Endothelial cell of umbilical vein (primary cell): ENCODE measurements around the gene TRIM22. TPM values are rescaled to one million over a fixed set of nuclear protein-coding genes. Genes with fewer than 3 reads are reported as not detected.
A peak's percentile ranks its signal among the peaks of the same experiment; 100 is the strongest.
"Not testable (repeated sequence)": the region's sequence is repeated elsewhere in the genome, so short reads cannot be mapped to it uniquely, and the experiment has no call there.

Source experiments
- BruUV-seq: library from RNA; stranded (reverse); fragments of 400-500 nt; replicated peaks from 2 replicates; lab custom pipeline; 2021; lab: Mats Ljungman, UMichigan
- CTCF ChIA-PET: fragments of 300-600, 350-600 bp; sonication (Branson Sonifier 250); formaldehyde crosslinking; loops from one replicate; lab custom pipeline; 2021; ENCODE audit warnings: antibody characterized with exemption, inconsistent platforms; lab: Charles Lee
- POLR2A ChIA-PET: fragments of 300-600, 350-600 bp; sonication (Branson Sonifier 250); formaldehyde crosslinking; loops from one replicate; lab custom pipeline; 2021; ENCODE audit warnings: antibody characterized with exemption, inconsistent platforms; lab: Charles Lee
- DNase-seq: peaks from one replicate; pipeline ENCODE4 v3.0.0-alpha.2; 2011; ENCODE audit warnings: low read depth, low spot score
- FAIRE-seq: peaks from 2 replicates; lab custom pipeline; 2011; peaks lifted over from hg19 to GRCh38; lab: Jason Lieb, UNC
- H2AFZ ChIP-seq: 2 replicates; pipeline ENCODE4 v1.6.0; 2012; ENCODE audit warnings: low read depth, low read length, control low read depth, inconsistent platforms
- H3K27ac ChIP-seq: 2 replicates; pipeline ENCODE4 v1.5.1; 2011; ENCODE audit warnings: low read depth, mild to moderate bottlenecking, control low read depth, low read length, moderate library complexity; ENCODE audit not compliant: insufficient read depth
- H3K27me3 ChIP-seq, 2 experiments: 2 replicates each; pipeline versions ENCODE4 v1.6.0 to v1.6.1; 2011; ENCODE audit warnings: low read length in 2 of 2, mixed read lengths in 1 of 2; ENCODE audit not compliant: control insufficient read depth in 2 of 2, insufficient read depth in 2 of 2
- H3K36me3 ChIP-seq, 2 experiments: 2 replicates in 1 of 2; 3 replicates in 1 of 2; pipeline ENCODE4 v1.5.1; 2011; ENCODE audit warnings: low read length in 2 of 2, mild to moderate bottlenecking in 1 of 2, moderate library complexity in 1 of 2; ENCODE audit not compliant: control insufficient read depth in 2 of 2, insufficient read depth in 2 of 2; ENCODE audit errors: extremely low read depth in 1 of 2
- H3K4me1 ChIP-seq: 3 replicates; pipeline ENCODE4 v1.5.1; 2011; ENCODE audit warnings: mild to moderate bottlenecking, low read length; ENCODE audit not compliant: control insufficient read depth, insufficient read depth; ENCODE audit errors: extremely low read depth
- H3K4me2 ChIP-seq: 2 replicates; pipeline ENCODE4 v1.6.1; 2011; ENCODE audit warnings: low read length, control low read depth, mixed read lengths; ENCODE audit not compliant: insufficient read depth
- H3K4me3 ChIP-seq, 3 experiments: fragments of 200-600 bp in 1 of 3; sonication (generic), shearing (Covaris generic) in 1 of 3; replicated peaks in 1 of 3; 2 replicates each; pipeline ENCODE4 v1.5.1; 2011 to 2016; ENCODE audit warnings: control low read depth in 3 of 3, low read length in 3 of 3, mild to moderate bottlenecking in 2 of 3, inconsistent platforms in 1 of 3, low read depth in 1 of 3, moderate library complexity in 1 of 3; ENCODE audit not compliant: insufficient read depth in 1 of 3
- H3K79me2 ChIP-seq: 2 replicates; pipeline ENCODE4 v1.6.0; 2012; ENCODE audit warnings: low read length, inconsistent platforms; ENCODE audit not compliant: control insufficient read depth, insufficient read depth
- H3K9ac ChIP-seq: replicated peaks from 2 replicates; pipeline ENCODE3; 2011; ENCODE audit warnings: low read length, control low read depth; ENCODE audit not compliant: insufficient read depth; ENCODE audit errors: extremely low read depth
- H3K9me1 ChIP-seq: replicated peaks from 3 replicates; pipeline ENCODE4 v1.6.0; 2011; ENCODE audit warnings: mild to moderate bottlenecking, low read length; ENCODE audit not compliant: control insufficient read depth, insufficient read depth; ENCODE audit errors: extremely low read depth
- H3K9me3 ChIP-seq: replicated peaks from 2 replicates; pipeline ENCODE4 v1.5.1; 2012; ENCODE audit warnings: low read length, inconsistent platforms; ENCODE audit not compliant: control insufficient read depth, insufficient read depth
- H4K20me1 ChIP-seq: replicated peaks from 2 replicates; pipeline ENCODE3; 2011; ENCODE audit warnings: mild to moderate bottlenecking, low read length; ENCODE audit not compliant: control insufficient read depth, insufficient read depth; ENCODE audit errors: extremely low read depth
- GATA2 ChIP-seq: IDR thresholded peaks from 2 replicates; pipeline ENCODE4 v1.7.0; 2011; ENCODE audit warnings: low read depth, mild to moderate bottlenecking, moderate library complexity, mixed read lengths, low read length; ENCODE audit not compliant: insufficient read length, insufficient read depth
- JUN ChIP-seq: IDR thresholded peaks from 2 replicates; pipeline ENCODE4 v1.6.1; 2011; ENCODE audit warnings: borderline replicate concordance, low read depth; ENCODE audit not compliant: insufficient read length, insufficient read depth
- MAX ChIP-seq: IDR thresholded peaks from 2 replicates; pipeline ENCODE4 v1.6.1; 2011; ENCODE audit not compliant: insufficient read depth, insufficient read length
- MYC ChIP-seq: IDR thresholded peaks from one replicate; pipeline ENCODE4 v1.6.1; 2011; ENCODE audit warnings: mild to moderate bottlenecking, low read depth, low read length
- POLR2A ChIP-seq: IDR thresholded peaks from 2 replicates; pipeline ENCODE4 v1.6.1; 2012; ENCODE audit warnings: low read depth, mild to moderate bottlenecking, control low read depth, low read length
- dilution Hi-C: fragments of 300-500 bp; cut with MboI; formaldehyde crosslinking; loops from one replicate; pipeline ENCODE4 v1.15.0; 2019; ENCODE audit warnings: low sequenced_read_pairs; ENCODE audit not compliant: extremely low pct_ligation_motif_present
- intact Hi-C: fragments of 100-400 bp; cut with micrococcal nuclease; formaldehyde crosslinking; loops from one replicate; pipeline ENCODE4 v1.10.0; 2022
- polyA plus RNA-seq, 4 experiments: library from polyadenylated mRNA; depleted of rRNA in 3 of 4; stranded (reverse) in 3 of 4; unstranded in 1 of 4; fragments of >200 nt; gene quantifications; 2 replicates each; pipeline versions ENCODE4 v1.2.1 to v1.2.3, GENCODE V29; 2011 to 2012; ENCODE audit warnings: missing spikeins in 1 of 4
- total RNA-seq: library from RNA; stranded (reverse); gene quantifications from 2 replicates; pipeline ENCODE4 v1.2.3, GENCODE V29; 2021

Gene TRIM22
- total and polyA plus RNA-seq, 2 donors (not counting 3 experiments of a cell fraction or from before 2014, with no cell fraction given) = 73.5 to 110 TPM

GRCh38 chr11:5691238-5691963 lies 1.8 kb downstream of the TRIM22 start:
- POLR2A ChIA-PET, intact Hi-C loops, H3K9me3 ChIP-seq, BruUV-seq, dilution Hi-C loops, H3K36me3 ChIP-seq, FAIRE-seq, H3K27me3 ChIP-seq, H3K9me1 ChIP-seq, H4K20me1 ChIP-seq: not testable (repeated sequence)
- H3K79me2 ChIP-seq = peaks cover 15% of the 10 kb centered on the region
- CTCF ChIA-PET = interaction anchor here (1.0 to 2.4 kb wide), 3 partner anchors 10 to 215 kb away, joined by 3 to 13 read pairs (median 8); no protein-coding TSS in a partner anchor
- peak overlapping the region; percentile 79 for H2AFZ ChIP-seq
- peak overlapping the region; percentile 34 to 97 (median 95) for H3K4me3 ChIP-seq
- H3K9ac ChIP-seq = peak overlapping the region; percentile 98
- peak overlapping the region; percentile 97 for H3K4me2 ChIP-seq
- peaks cover 28% of the 10 kb centered on the region for H3K4me1 ChIP-seq
- peak overlapping the region; percentile 98 for H3K27ac ChIP-seq
- DNase-seq = peak; percentile 8

- Histone ChIP-seq H3K27me3 (no peaks in the 10 kb centered on the region), H2AFZ (no peak overlapping the region), H3K9me1 (no peaks in the 10 kb centered on the region), H3K9me3 (no peaks in the 10 kb centered on the region), H3K9ac (no peak overlapping the region), H3K79me2 (peaks cover 15% of the 10 kb centered on the region), H4K20me1 (no peaks in the 10 kb centered on the region), H3K36me3 (peaks cover 0 to 6% of the 10 kb centered on the region in 2 experiments), H3K4me3 (no peak overlapping the region), H3K4me2 (peak overlapping the region; percentile 22), H3K27ac (no peak overlapping the region), H3K4me1 (peaks cover 28% of the 10 kb centered on the region)
- CTCF ChIA-PET = no interaction called here
- DNase-seq (no peak), FAIRE-seq (no peak)
- no TSS peak for BruUV-seq
- no peak for TF ChIP-seq GATA2
- no peak for TF ChIP-seq JUN
- no peak for TF ChIP-seq POLR2A
- no peak for TF ChIP-seq MAX
- TF ChIP-seq MYC = no peak
- intact Hi-C loops (no loop called here), dilution Hi-C loops (no loop called here)
- POLR2A ChIA-PET = no interaction called here
These were observed 2.4 kb downstream of the TRIM22 start for GRCh38 chr11:5691964-5692361.
